Measurements from ENCODE around the gene ABCD3. TPM values are rescaled to one million over a fixed set of nuclear protein-coding genes. Genes with fewer than 3 reads are reported as not detected.

Gene ABCD3
- total and polyA plus RNA-seq, 2 of the 8 experiments (the other 6 are each of a cell fraction or from before 2014, with no cell fraction given) = 6.6 to 29.4 TPM

DNA sequence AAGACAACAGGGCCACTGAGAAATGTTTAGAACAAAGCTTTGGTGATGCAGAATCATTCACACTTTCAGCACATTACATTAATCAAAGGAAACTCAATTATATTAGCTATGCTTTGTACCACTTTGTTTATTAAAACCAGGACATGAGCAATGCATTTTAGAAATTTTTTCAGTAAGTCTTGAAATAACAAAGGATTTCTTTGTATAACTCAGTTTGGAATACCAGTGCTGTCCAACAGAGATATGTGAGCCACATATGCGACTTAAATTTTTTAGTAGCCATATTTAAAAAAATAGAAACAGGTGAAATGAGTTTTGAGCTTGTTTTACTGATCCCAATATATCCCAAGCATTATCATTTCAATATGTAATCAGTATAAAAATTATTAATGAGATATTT lies 142.1 kb downstream of the ABCD3 start:
- no peak overlapping the region for H2AFZ ChIP-seq (ENCODE audit: low read length)
- no peaks in the 10 kb centered on the region for H3K23me2 ChIP-seq (ENCODE audit: low read depth, low read length)
- H3K79me2 ChIP-seq (ENCODE audit: control insufficient read depth in 1 of 2, insufficient read depth in 2 of 2, low read length in 2 of 2) = no peaks in the 10 kb centered on the region
- H3K9me3 ChIP-seq (ENCODE audit: insufficient read depth in 2 of 2, low read depth in 1 of 2, low read length in 1 of 2) = peaks cover 0 to 4% of the 10 kb centered on the region in 2 experiments; a peak in 1 of 4 replicates
- DNase-seq (ENCODE audit: low read depth in 1 of 2, low spot score in 2 of 2) (no peak), FAIRE-seq (no peak)
- no peaks in the 10 kb centered on the region for H3K36me3 ChIP-seq (ENCODE audit: control insufficient read depth in 2 of 4, insufficient read depth in 4 of 4, low read length in 3 of 4)
- no peak overlapping the region for H2AK5ac ChIP-seq (ENCODE audit: low read depth, low read length)
- no peak overlapping the region for H4K5ac ChIP-seq (ENCODE audit: insufficient read length, low read depth, low read length)
- no peak overlapping the region for H4K91ac ChIP-seq (replicated peaks; ENCODE audit: insufficient read length, low read length)
- H3K4me1 ChIP-seq (replicated peaks in 1 of 4; ENCODE audit: control insufficient read depth in 3 of 4, insufficient read depth in 4 of 4, low read length in 3 of 4) = no peaks in the 10 kb centered on the region
- no peak overlapping the region for H2BK20ac ChIP-seq (ENCODE audit: low read length)
- H2BK5ac ChIP-seq (ENCODE audit: low read depth, low read length) = no peak overlapping the region
- POLR2A ChIA-PET (ENCODE audit: partially characterized antibody) = no interaction called here
- no peak overlapping the region for H3K23ac ChIP-seq (ENCODE audit: insufficient read length)
- H3K79me1 ChIP-seq (ENCODE audit: low read depth, low read length) = no peaks in the 10 kb centered on the region
- no peak overlapping the region for H2BK15ac ChIP-seq (ENCODE audit: low read length)
- no peak overlapping the region for H3K56ac ChIP-seq (replicated peaks; ENCODE audit: insufficient read length, low read depth, low read length)
- H3K27me3 ChIP-seq (replicated peaks in 1 of 4; ENCODE audit: control insufficient read depth in 3 of 4, extremely low read depth in 1 of 4, insufficient read depth in 3 of 4, low read length in 3 of 4) = peaks cover 0 to 1% (median 0%) of the 10 kb centered on the region in 4 experiments; a peak in 1 of 7 replicates
- H3K18ac ChIP-seq (ENCODE audit: extremely low read depth, low read length) = no peak overlapping the region
- no peak overlapping the region for H2BK120ac ChIP-seq (replicated peaks; ENCODE audit: low read depth, low read length)
- no peak overlapping the region for H3K14ac ChIP-seq (ENCODE audit: insufficient read length)
- H3K9ac ChIP-seq (replicated peaks in 1 of 4; ENCODE audit: extremely low read depth in 1 of 4, low read depth in 3 of 4, low read length in 3 of 4) = no peak overlapping the region
- H3K4ac ChIP-seq (replicated peaks; ENCODE audit: insufficient read length, low read depth, low read length) = no peak overlapping the region
- H3K27ac ChIP-seq (ENCODE audit: low read depth, low read length) = no peak overlapping the region
- CTCF ChIA-PET (ENCODE audit: partially characterized antibody) = interaction anchor here (0.7 to 2.1 kb wide), 8 partner anchors 12 to 245 kb away, joined by 3 to 12 read pairs (median 3); no protein-coding TSS in a partner anchor
- no peak overlapping the region for H3K4me3 ChIP-seq (ENCODE audit: extremely low read depth in 1 of 4, insufficient read depth in 2 of 4, low read depth in 3 of 4, low read length in 4 of 4)
- no peak overlapping the region for H4K8ac ChIP-seq (ENCODE audit: extremely low read depth, insufficient read depth, low read length)
- H2BK12ac ChIP-seq (ENCODE audit: low read depth, low read length) = no peak overlapping the region
- no peaks in the 10 kb centered on the region for H4K20me1 ChIP-seq (replicated peaks in 1 of 2; ENCODE audit: control insufficient read depth in 1 of 2, insufficient read depth in 2 of 2, low read length in 2 of 2)
- WGBS, 2 experiments (ENCODE audit: extremely low coverage in 1 of 2, insufficient coverage in 1 of 2, insufficient read length in 1 of 2, insufficient replicate concordance in 2 of 2, low coverage in 1 of 2, low lambda C conversion rate in 2 of 2, missing lambda C conversion rate in 1 of 2) = 88% methylated on average over 1 of the region's 1 CpG; no CpG with 5 or more reads in 1 of the 2 experiments
- H3K4me2 ChIP-seq (ENCODE audit: insufficient read depth in 1 of 2, low read depth in 2 of 2, low read length in 2 of 2) = no peak overlapping the region
- TF ChIP-seq SP2 (IDR thresholded peaks at IDR 0.05; ENCODE audit: low read length) (no peak), PHF8 (conservative IDR thresholded peaks at IDR 0.05; ENCODE audit: low read depth, low read length) (no peak), SIX5 (IDR thresholded peaks at IDR 0.05; ENCODE audit: low read depth, low read length) (no peak), NRF1 (IDR thresholded peaks at IDR 0.05; ENCODE audit: low read depth, low read length) (no peak), SIRT6 (IDR thresholded peaks at IDR 0.05; ENCODE audit: low read length) (no peak), POLR2A (IDR thresholded peaks at IDR 0.05; ENCODE audit: control extremely low read depth in 1 of 2, low read depth in 2 of 2, low read length in 2 of 2) (no peak), BRCA1 (IDR thresholded peaks at IDR 0.05; ENCODE audit: low read depth, low read length) (no peak), EGR1 (IDR thresholded peaks at IDR 0.05; ENCODE audit: borderline replicate concordance, low read depth, low read length) (no peak), ZNF274 (IDR thresholded peaks at IDR 0.05; ENCODE audit: borderline replicate concordance, extremely low read depth, low read length) (no peak), SUZ12 (IDR thresholded peaks at IDR 0.05; ENCODE audit: low read length) (no peak), CTCF (IDR thresholded peaks at IDR 0.05; ENCODE audit: control extremely low read depth in 1 of 3, insufficient read depth in 1 of 3, low read depth in 1 of 3, low read length in 3 of 3) (no peak), FOSL1 (IDR thresholded peaks at IDR 0.05; ENCODE audit: insufficient read depth, low read depth, low read length) (no peak), RNF2 (IDR thresholded peaks at IDR 0.05; ENCODE audit: borderline replicate concordance, low read depth, low read length, missing control alignments, poor library complexity, severe bottlenecking) (no peak)
